ENCODE results near the gene RPS6KA5. TPM values are rescaled to one million over a fixed set of nuclear protein-coding genes. Genes with fewer than 3 reads are reported as not detected.

RPS6KA5 gene
- total and polyA plus RNA-seq, 9 of the 15 experiments (the other 6 are each of a cell fraction or from before 2014, with no cell fraction given) = 0.88 to 7.7 (median 4.7) TPM

- intact Hi-C loops (cut with micrococcal nuclease) = no loop called here
- CTCF ChIA-PET (ENCODE audit: low intra/inter-chr PET ratio) = no interaction called here
- no peak overlapping the region for H3K27ac ChIP-seq (ENCODE audit: extremely low read depth, low read depth, low read length)
- peak; percentile 23 for FAIRE-seq
- no peak overlapping the region for H3K9ac ChIP-seq (ENCODE audit: insufficient read depth in 1 of 2, low read depth in 2 of 2, low read length in 2 of 2)
- H3K4me2 ChIP-seq (ENCODE audit: insufficient read depth, low read length) = no peak overlapping the region
- no peak overlapping the region for H3K4me3 ChIP-seq
- no peaks in the 10 kb centered on the region for H3K36me3 ChIP-seq (ENCODE audit: control insufficient read depth, insufficient read depth, low read length)
- POLR2A ChIA-PET = interaction anchor here (1.4 to 1.7 kb wide), 3 partner anchors 11 to 38 kb away, joined by 3 to 6 read pairs (median 4); no protein-coding TSS in a partner anchor
- no peaks in the 10 kb centered on the region for H3K27me3 ChIP-seq (ENCODE audit: control insufficient read depth in 2 of 2, insufficient read depth in 2 of 2, low read length in 2 of 2)
- H4K20me1 ChIP-seq (replicated peaks; ENCODE audit: control insufficient read depth, insufficient read depth, low read length) = no peaks in the 10 kb centered on the region
- no peaks in the 10 kb centered on the region for H3K79me2 ChIP-seq (ENCODE audit: control insufficient read depth, insufficient read depth, low read length)
- in situ Hi-C loops (cut with MboI) = no loop called here
- no peak overlapping the region for H2AFZ ChIP-seq (ENCODE audit: low read depth, low read length)
- WGBS (ENCODE audit: insufficient coverage, low coverage, missing lambda C conversion rate) = 30% methylated on average over 3 of the region's 3 CpGs
- H3K9me3 ChIP-seq (replicated peaks; ENCODE audit: control insufficient read depth, insufficient read depth, low read depth, low read length) = no peaks in the 10 kb centered on the region; the same call in 1 of the 2 replicates
- DNase-seq (ENCODE audit: extremely low read depth in 1 of 4, low spot score in 3 of 4) = peak in 1 of 4 experiments; percentile 4
- ATAC-seq = no peak; the same call in 2 of the 3 replicates
- no TSS peak for BruUV-seq (replicated peaks)
- no peak for TF ChIP-seq KAT2B (IDR thresholded peaks at IDR 0.05; ENCODE audit: low read depth, low read length)
- no peak for TF ChIP-seq SNIP1 (IDR thresholded peaks at IDR 0.05; ENCODE audit: low read depth)
- peak; percentile 67 for TF ChIP-seq ARID1B (IDR thresholded peaks at IDR 0.05)
- no peak for TF ChIP-seq USF2 (CRISPR knock-in tag; IDR thresholded peaks at IDR 0.05)
- no peak for TF ChIP-seq THRAP3 (IDR thresholded peaks at IDR 0.05; ENCODE audit: borderline replicate concordance)
- TF ChIP-seq, protein P1, sequence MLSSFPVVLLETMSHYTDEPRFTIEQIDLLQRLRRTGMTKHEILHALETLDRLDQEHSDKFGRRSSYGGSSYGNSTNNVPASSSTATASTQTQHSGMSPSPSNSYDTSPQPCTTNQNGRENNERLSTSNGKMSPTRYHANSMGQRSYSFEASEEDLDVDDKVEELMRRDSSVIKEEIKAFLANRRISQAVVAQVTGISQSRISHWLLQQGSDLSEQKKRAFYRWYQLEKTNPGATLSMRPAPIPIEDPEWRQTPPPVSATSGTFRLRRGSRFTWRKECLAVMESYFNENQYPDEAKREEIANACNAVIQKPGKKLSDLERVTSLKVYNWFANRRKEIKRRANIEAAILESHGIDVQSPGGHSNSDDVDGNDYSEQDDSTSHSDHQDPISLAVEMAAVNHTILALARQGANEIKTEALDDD (IDR thresholded peaks at IDR 0.05) = peak; percentile 47; the same call in 1 of the 2 replicates
- no peak for TF ChIP-seq SIX5 (IDR thresholded peaks at IDR 0.05; ENCODE audit: borderline replicate concordance in 1 of 2, insufficient read depth in 1 of 2, low read depth in 1 of 2, low read length in 2 of 2)
- TF ChIP-seq CTCF (IDR thresholded peaks at IDR 0.05 in 2 of 3, conservative IDR thresholded peaks at IDR 0.05 in 1 of 3; ENCODE audit: insufficient read depth in 2 of 3, low read depth in 1 of 3, low read length in 3 of 3) = no peak
- no peak for TF ChIP-seq COPS2 (conservative IDR thresholded peaks at IDR 0.05)
- TF ChIP-seq ZNF584 (CRISPR knock-in tag; IDR thresholded peaks at IDR 0.05; ENCODE audit: low read depth) = peak; percentile 28; the same call in 1 of the 2 replicates
- no peak for TF ChIP-seq PHF8 (IDR thresholded peaks at IDR 0.05; ENCODE audit: borderline replicate concordance, low read length)
- TF ChIP-seq TCF3 (CRISPR knock-in tag; IDR thresholded peaks at IDR 0.05) = peak; percentile 50
- TF ChIP-seq MYBL2 (IDR thresholded peaks at IDR 0.05; ENCODE audit: low read depth) = no peak
- no peak for TF ChIP-seq MYBL2 (CRISPR knock-in tag; IDR thresholded peaks at IDR 0.05; ENCODE audit: borderline replicate concordance)
- TF ChIP-seq RFX7 (CRISPR knock-in tag; IDR thresholded peaks at IDR 0.05) = no peak
- no peak for TF ChIP-seq ZBTB17 (CRISPR knock-in tag; IDR thresholded peaks at IDR 0.05)
- H3K4me1 ChIP-seq (replicated peaks in 1 of 2; ENCODE audit: control insufficient read depth in 2 of 2, insufficient read depth in 2 of 2, low read length in 2 of 2) = peaks cover 0 to 12% of the 10 kb centered on the region in 2 experiments; a peak in 3 of 5 replicates
- no peaks in the 10 kb centered on the region for H3K9me1 ChIP-seq (ENCODE audit: control insufficient read depth, insufficient read depth, low read length)
Observed at GRCh38 chr14:90965765-90966164, 94.7 kb downstream of the RPS6KA5 start.
